HEK293 (cell line): ENCODE measurements around the gene PDZRN4.

ENCODE experiments used
- CTCF ChIA-PET: fragments of 350-600 bp; formaldehyde crosslinking; extraction: SDS; loops from one replicate; lab custom pipeline; 2021; ENCODE audit warnings: antibody characterized with exemption; lab: Yijun Ruan, JAX
- POLR2A ChIA-PET: fragments of 300-600 bp; formaldehyde crosslinking; extraction: SDS; loops from one replicate; lab custom pipeline; 2020; ENCODE audit warnings: antibody characterized with exemption, inconsistent platforms; lab: Yijun Ruan, JAX
- H3K27ac ChIP-seq: fragments of 200-500 bp; sonication (Bioruptor generic); 2 replicates; pipeline ENCODE4 v1.5.1; 2014; ENCODE audit warnings: low read depth, low read length, control low read depth, inconsistent platforms; ENCODE audit errors: extremely low read depth
- H3K36me3 ChIP-seq, 2 experiments: fragments of 200-500 bp in 1 of 2; sonication (Bioruptor generic) in 1 of 2; 1 replicate in 1 of 2; 2 replicates in 1 of 2; pipeline ENCODE4 v1.5.1; 2014 to 2017; ENCODE audit warnings: inconsistent platforms in 2 of 2, low read length in 2 of 2; ENCODE audit not compliant: control insufficient read depth in 2 of 2, insufficient read depth in 1 of 2
- H3K4me1 ChIP-seq: fragments of 200-500 bp; sonication (Bioruptor generic); 2 replicates; pipeline ENCODE4 v1.5.1; 2014; ENCODE audit warnings: mild to moderate bottlenecking, low read length, inconsistent platforms; ENCODE audit not compliant: control insufficient read depth, insufficient read depth
- H3K4me3 ChIP-seq: 2 replicates; pipeline ENCODE4 v1.5.1; 2011; ENCODE audit warnings: low read depth, mild to moderate bottlenecking, control low read depth, low read length, moderate library complexity
- H3K9me3 ChIP-seq: fragments of 200-500 bp; sonication (Bioruptor generic); 2 replicates; pipeline ENCODE4 v1.5.1; 2014; ENCODE audit warnings: low read depth, low read length, inconsistent platforms; ENCODE audit not compliant: control insufficient read depth, insufficient read depth
- HIC1 ChIP-seq: fragments of 450-650 bp; formaldehyde crosslinking; IDR thresholded peaks from 2 replicates; pipeline ENCODE4 v1.5.1; 2016; ENCODE audit warnings: missing biosample characterization, missing genetic modification characterization
- KLF1 ChIP-seq: fragments of 450-650 bp; formaldehyde crosslinking; IDR thresholded peaks from 2 replicates; pipeline ENCODE4 v1.5.1; 2016; ENCODE audit warnings: missing biosample characterization, missing genetic modification characterization
- KLF16 ChIP-seq: fragments of 450-650 bp; formaldehyde crosslinking; IDR thresholded peaks from 2 replicates; pipeline ENCODE4 v1.5.1; 2017; ENCODE audit warnings: missing biosample characterization, missing genetic modification characterization
- KLF8 ChIP-seq: fragments of 450-650 bp; formaldehyde crosslinking; IDR thresholded peaks from 2 replicates; pipeline ENCODE4 v1.5.1; 2016; ENCODE audit warnings: missing biosample characterization, missing genetic modification characterization
- SALL2 ChIP-seq: fragments of 450-650 bp; formaldehyde crosslinking; IDR thresholded peaks from 2 replicates; pipeline ENCODE4 v1.5.0; 2017; ENCODE audit warnings: missing biosample characterization, mild to moderate bottlenecking, missing genetic modification characterization, borderline replicate concordance
- SP7 ChIP-seq: fragments of 450-650 bp; formaldehyde crosslinking; IDR thresholded peaks from 2 replicates; pipeline ENCODE4 v1.5.1; 2016; ENCODE audit warnings: missing biosample characterization, missing genetic modification characterization
- ZBTB48 ChIP-seq: fragments of 450-650 bp; formaldehyde crosslinking; IDR thresholded peaks from 2 replicates; pipeline ENCODE4 v1.5.1; 2016; ENCODE audit warnings: missing biosample characterization, missing genetic modification characterization
- ZFP37 ChIP-seq: fragments of 450-650 bp; formaldehyde crosslinking; IDR thresholded peaks from 2 replicates; pipeline ENCODE4 v1.5.1; 2016; ENCODE audit warnings: missing biosample characterization, missing genetic modification characterization
- ZFP69B ChIP-seq: fragments of 450-650 bp; formaldehyde crosslinking; IDR thresholded peaks from 2 replicates; pipeline ENCODE4 v1.5.1; 2016; ENCODE audit warnings: missing biosample characterization, missing genetic modification characterization
- ZNF10 ChIP-seq: fragments of 450-650 bp; formaldehyde crosslinking; IDR thresholded peaks from 2 replicates; pipeline ENCODE4 v1.5.1; 2017; ENCODE audit warnings: missing biosample characterization, missing genetic modification characterization
- ZNF132 ChIP-seq: fragments of 450-650 bp; formaldehyde crosslinking; IDR thresholded peaks from 2 replicates; pipeline ENCODE4 v1.5.1; 2017; ENCODE audit warnings: missing biosample characterization, missing genetic modification characterization, borderline replicate concordance
- ZNF146 ChIP-seq: fragments of 450-650 bp; formaldehyde crosslinking; IDR thresholded peaks from 2 replicates; pipeline ENCODE4 v1.5.1; 2016; ENCODE audit warnings: missing biosample characterization, missing genetic modification characterization
- ZNF548 ChIP-seq: fragments of 450-650 bp; formaldehyde crosslinking; IDR thresholded peaks from 2 replicates; pipeline ENCODE4 v1.5.1; 2016; ENCODE audit warnings: missing biosample characterization, missing genetic modification characterization
- ZNF560 ChIP-seq: fragments of 450-650 bp; formaldehyde crosslinking; IDR thresholded peaks from 2 replicates; pipeline ENCODE4 v1.5.1; 2017; ENCODE audit warnings: missing biosample characterization, missing genetic modification characterization, borderline replicate concordance
- ZNF561 ChIP-seq: fragments of 450-650 bp; IDR thresholded peaks from 2 replicates; pipeline ENCODE4 v1.5.1; 2018; ENCODE audit warnings: missing biosample characterization, missing genetic modification characterization, borderline replicate concordance
- ZNF571 ChIP-seq: fragments of 450-650 bp; formaldehyde crosslinking; IDR thresholded peaks from 2 replicates; pipeline ENCODE4 v1.5.0; 2017; ENCODE audit warnings: missing biosample characterization, missing genetic modification characterization
- ZNF658 ChIP-seq: fragments of 450-650 bp; formaldehyde crosslinking; IDR thresholded peaks from 2 replicates; pipeline ENCODE4; 2016; ENCODE audit warnings: missing biosample characterization, missing genetic modification characterization
- ZNF701 ChIP-seq: fragments of 450-650 bp; formaldehyde crosslinking; IDR thresholded peaks from 2 replicates; pipeline ENCODE4 v1.5.1; 2016; ENCODE audit warnings: missing biosample characterization, missing genetic modification characterization
- ZNF830 ChIP-seq: fragments of 450-650 bp; IDR thresholded peaks from 2 replicates; pipeline ENCODE4 v1.5.0; 2018; ENCODE audit warnings: missing biosample characterization, missing genetic modification characterization, low read depth, mild to moderate bottlenecking, moderate library complexity
- ZXDB ChIP-seq: fragments of 450-650 bp; formaldehyde crosslinking; IDR thresholded peaks from 2 replicates; pipeline ENCODE4 v1.5.1; 2016; ENCODE audit warnings: missing biosample characterization, missing genetic modification characterization
- TF ChIP-seq, protein P1 (sequence below): fragments of 450-650 bp; formaldehyde crosslinking; IDR thresholded peaks from 2 replicates; pipeline ENCODE4 v1.5.1; 2016; ENCODE audit warnings: missing biosample characterization, missing genetic modification characterization
- TF ChIP-seq, protein P2 (sequence below): fragments of 450-650 bp; formaldehyde crosslinking; IDR thresholded peaks from 2 replicates; pipeline ENCODE4 v1.5.1; 2016; ENCODE audit warnings: missing biosample characterization, missing genetic modification characterization

Gene PDZRN4

DNA sequence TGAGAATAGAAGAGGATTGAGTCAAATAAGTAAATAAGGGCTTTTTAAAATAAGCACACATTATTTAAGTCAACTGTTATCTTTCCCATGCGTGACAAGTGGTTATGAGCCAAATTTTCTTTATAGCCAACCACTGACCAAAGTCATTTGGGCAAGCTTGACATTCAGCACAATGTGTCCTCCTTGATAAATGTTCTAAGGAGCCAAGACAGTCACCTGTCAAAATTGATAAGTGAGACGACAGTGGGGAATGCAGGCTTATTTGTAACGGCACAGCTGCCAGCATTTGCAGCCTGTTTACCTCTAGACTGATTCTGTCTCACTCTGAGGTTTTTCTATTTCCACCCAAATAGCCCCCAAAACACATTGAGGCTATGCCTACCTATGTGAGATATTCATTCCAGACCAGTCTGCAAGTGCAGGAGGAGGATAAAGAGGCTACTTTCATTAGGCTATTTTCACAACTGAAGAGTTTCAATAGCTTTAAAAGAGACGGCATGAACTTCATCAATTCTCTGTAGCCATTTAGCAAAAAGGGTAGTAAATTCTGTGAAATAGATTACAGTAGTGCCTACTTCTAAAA lies 339.5 kb downstream of the PDZRN4 start (continued):
- TF ChIP-seq ZFP37 (tag by site-specific recombination) (no peak), ZNF701 (tag by site-specific recombination) (no peak), KLF16 (no peak)

DNA sequence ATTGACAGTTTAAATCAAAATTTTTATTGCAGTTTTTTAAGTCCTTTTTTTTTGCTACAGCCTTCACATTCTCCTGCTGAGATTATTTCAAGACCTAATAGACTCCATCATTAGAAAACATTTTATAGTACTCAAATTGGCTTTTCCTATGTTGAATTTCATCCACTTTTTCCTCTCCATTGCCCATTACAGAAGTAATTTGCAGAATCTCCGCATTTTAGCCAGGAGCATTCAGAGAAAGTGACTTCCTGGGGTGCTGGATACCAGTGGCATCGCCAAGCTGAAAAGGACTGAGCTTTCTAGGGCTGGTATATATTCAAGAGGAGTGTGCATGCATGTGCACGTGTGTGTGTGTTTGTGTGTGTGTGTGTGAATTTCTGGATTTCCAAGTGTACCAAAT lies 340.8 kb downstream of the PDZRN4 start:
- TF ChIP-seq SALL2 (tag by site-specific recombination) (no peak), ZFP69B (tag by site-specific recombination) (no peak), ZNF548 (tag by site-specific recombination) (no peak), ZXDB (tag by site-specific recombination) (no peak), ZNF132 (tag by site-specific recombination) (no peak), KLF1 (tag by site-specific recombination) (no peak), HIC1 (tag by site-specific recombination) (no peak), ZNF560 (tag by site-specific recombination) (no peak), ZNF10 (tag by site-specific recombination) (no peak), ZNF571 (tag by site-specific recombination) (no peak), ZNF830 (tag by site-specific recombination) (no peak), SP7 (tag by site-specific recombination) (no peak), ZNF561 (tag by site-specific recombination) (no peak), KLF8 (no peak), ZNF658 (tag by site-specific recombination) (no peak), ZNF146 (tag by site-specific recombination) (no peak), ZBTB48 (tag by site-specific recombination) (no peak)
- TF ChIP-seq, protein P1, sequence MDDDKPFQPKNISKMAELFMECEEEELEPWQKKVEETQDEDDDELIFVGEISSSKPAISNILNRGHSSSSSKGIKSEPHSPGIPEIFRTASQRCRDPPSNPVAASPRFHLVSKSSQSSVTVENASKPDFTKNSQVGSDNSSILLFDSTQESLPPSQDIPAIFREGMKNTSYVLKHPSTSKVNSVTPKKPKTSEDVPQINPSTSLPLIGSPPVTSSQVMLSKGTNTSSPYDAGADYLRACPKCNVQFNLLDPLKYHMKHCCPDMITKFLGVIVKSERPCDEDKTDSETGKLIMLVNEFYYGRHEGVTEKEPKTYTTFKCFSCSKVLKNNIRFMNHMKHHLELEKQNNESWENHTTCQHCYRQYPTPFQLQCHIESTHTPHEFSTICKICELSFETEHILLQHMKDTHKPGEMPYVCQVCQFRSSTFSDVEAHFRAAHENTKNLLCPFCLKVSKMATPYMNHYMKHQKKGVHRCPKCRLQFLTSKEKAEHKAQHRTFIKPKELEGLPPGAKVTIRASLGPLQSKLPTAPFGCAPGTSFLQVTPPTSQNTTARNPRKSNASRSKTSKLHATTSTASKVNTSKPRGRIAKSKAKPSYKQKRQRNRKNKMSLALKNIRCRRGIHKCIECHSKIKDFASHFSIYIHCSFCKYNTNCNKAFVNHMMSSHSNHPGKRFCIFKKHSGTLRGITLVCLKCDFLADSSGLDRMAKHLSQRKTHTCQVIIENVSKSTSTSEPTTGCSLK (tag by site-specific recombination), result no peak
- TF ChIP-seq, protein P2, sequence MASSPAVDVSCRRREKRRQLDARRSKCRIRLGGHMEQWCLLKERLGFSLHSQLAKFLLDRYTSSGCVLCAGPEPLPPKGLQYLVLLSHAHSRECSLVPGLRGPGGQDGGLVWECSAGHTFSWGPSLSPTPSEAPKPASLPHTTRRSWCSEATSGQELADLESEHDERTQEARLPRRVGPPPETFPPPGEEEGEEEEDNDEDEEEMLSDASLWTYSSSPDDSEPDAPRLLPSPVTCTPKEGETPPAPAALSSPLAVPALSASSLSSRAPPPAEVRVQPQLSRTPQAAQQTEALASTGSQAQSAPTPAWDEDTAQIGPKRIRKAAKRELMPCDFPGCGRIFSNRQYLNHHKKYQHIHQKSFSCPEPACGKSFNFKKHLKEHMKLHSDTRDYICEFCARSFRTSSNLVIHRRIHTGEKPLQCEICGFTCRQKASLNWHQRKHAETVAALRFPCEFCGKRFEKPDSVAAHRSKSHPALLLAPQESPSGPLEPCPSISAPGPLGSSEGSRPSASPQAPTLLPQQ, result no peak
- H3K36me3 ChIP-seq, result no peaks in the 10 kb centered on the region
- H3K9me3 ChIP-seq, result no peaks in the 10 kb centered on the region
- H3K4me3 ChIP-seq, result no peak overlapping the region
- CTCF ChIA-PET, result no interaction called here
- POLR2A ChIA-PET, result no interaction called here
- H3K4me1 ChIP-seq, result peaks cover 3% of the 10 kb centered on the region; the same call in 1 of the 2 replicates
- no peak overlapping the region for H3K27ac ChIP-seq
